Osteocyte (in vitro differentiated cells): ENCODE measurements around the gene INAFM2. TPM values are rescaled to one million over a fixed set of nuclear protein-coding genes. Genes with fewer than 3 reads are reported as not detected.

Experiments used
- DNase-seq: peaks from one replicate; pipeline ENCODE4 v3.0.0; 2021; ENCODE audit warnings: mixed read lengths; ENCODE audit not compliant: unreplicated experiment; ENCODE audit errors: extremely low spot score
- H3K27ac Mint-ChIP-seq: one replicate; pipeline ENCODE4 v1.8.0; 2021; ENCODE audit warnings: mild to moderate bottlenecking, mixed read lengths; ENCODE audit not compliant: unreplicated experiment
- H3K27me3 Mint-ChIP-seq: one replicate; pipeline ENCODE4 v1.8.0; 2021; ENCODE audit warnings: mixed read lengths; ENCODE audit not compliant: unreplicated experiment
- H3K36me3 Mint-ChIP-seq: one replicate; pipeline ENCODE4 v1.8.0; 2021; ENCODE audit warnings: mixed read lengths; ENCODE audit not compliant: unreplicated experiment
- H3K4me1 Mint-ChIP-seq: one replicate; pipeline ENCODE4 v1.8.0; 2021; ENCODE audit warnings: mixed read lengths; ENCODE audit not compliant: unreplicated experiment
- H3K4me3 Mint-ChIP-seq: one replicate; pipeline ENCODE4 v1.8.0; 2021; ENCODE audit warnings: mild to moderate bottlenecking, moderate library complexity, mixed read lengths; ENCODE audit not compliant: unreplicated experiment
- H3K9me3 Mint-ChIP-seq: one replicate; pipeline ENCODE4 v1.8.0; 2021; ENCODE audit warnings: mixed read lengths; ENCODE audit not compliant: unreplicated experiment
- long read RNA-seq: library from polyadenylated mRNA; unstranded; transcript quantifications from one replicate; pipeline ENCODE4 v2.0.0, GENCODE V29; 2021
- total RNA-seq: library from RNA; stranded (reverse); gene quantifications from 2 replicates; pipeline ENCODE4 v1.2.1, GENCODE V29; 2021
- TF ChIP-seq, protein P1 (sequence below): fragments of 200-600 bp; sonication (generic); IDR thresholded peaks from 2 replicates; pipeline ENCODE4 v1.5.0; 2021; ENCODE audit warnings: antibody characterized with exemption, mild to moderate bottlenecking, moderate library complexity

The INAFM2 gene
- 69.0 and 70.3 TPM in 2 replicates for total RNA-seq
- long read RNA-seq, transcript INAFM2-202 (1 exons, 3,052 nt), result major isoform, 11 of 11 reads
- long read RNA-seq, partial matches to known transcripts, result 0 of 11 reads
- long read RNA-seq, other reads (novel, unspliced or antisense), result 0 of 11 reads

- TF ChIP-seq, protein P1, sequence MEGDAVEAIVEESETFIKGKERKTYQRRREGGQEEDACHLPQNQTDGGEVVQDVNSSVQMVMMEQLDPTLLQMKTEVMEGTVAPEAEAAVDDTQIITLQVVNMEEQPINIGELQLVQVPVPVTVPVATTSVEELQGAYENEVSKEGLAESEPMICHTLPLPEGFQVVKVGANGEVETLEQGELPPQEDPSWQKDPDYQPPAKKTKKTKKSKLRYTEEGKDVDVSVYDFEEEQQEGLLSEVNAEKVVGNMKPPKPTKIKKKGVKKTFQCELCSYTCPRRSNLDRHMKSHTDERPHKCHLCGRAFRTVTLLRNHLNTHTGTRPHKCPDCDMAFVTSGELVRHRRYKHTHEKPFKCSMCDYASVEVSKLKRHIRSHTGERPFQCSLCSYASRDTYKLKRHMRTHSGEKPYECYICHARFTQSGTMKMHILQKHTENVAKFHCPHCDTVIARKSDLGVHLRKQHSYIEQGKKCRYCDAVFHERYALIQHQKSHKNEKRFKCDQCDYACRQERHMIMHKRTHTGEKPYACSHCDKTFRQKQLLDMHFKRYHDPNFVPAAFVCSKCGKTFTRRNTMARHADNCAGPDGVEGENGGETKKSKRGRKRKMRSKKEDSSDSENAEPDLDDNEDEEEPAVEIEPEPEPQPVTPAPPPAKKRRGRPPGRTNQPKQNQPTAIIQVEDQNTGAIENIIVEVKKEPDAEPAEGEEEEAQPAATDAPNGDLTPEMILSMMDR, result peak; percentile 66
- peak; percentile 97 for DNase-seq
- Mint-ChIP-seq H3K36me3 (peaks cover 8% of the 10 kb centered on the region), H3K9me3 (no peaks in the 10 kb centered on the region), H3K27ac (peak within 1 kb of the TSS; percentile 91), H3K4me1 (peaks cover 57% of the 10 kb centered on the region), H3K27me3 (no peaks in the 10 kb centered on the region), H3K4me3 (peak within 1 kb of the TSS; percentile 82)
These were observed at the start of gene INAFM2 for GRCh38 chr15:40323239-40323952. Gene INAFM2, plus strand, starts transcription at chr15:40323692. Its CDS starts 364 bp downstream, at chr15:40324056.

GRCh38 chr15:40274350-40275274 is 48.9 kb upstream of the INAFM2 start:
- Mint-ChIP-seq H3K4me3 (no peak overlapping the region), H3K36me3 (no peaks in the 10 kb centered on the region), H3K9me3 (no peaks in the 10 kb centered on the region), H3K27ac (no peak overlapping the region), H3K27me3 (peaks cover 12% of the 10 kb centered on the region), H3K4me1 (peaks cover 9% of the 10 kb centered on the region)
- TF ChIP-seq, protein P1, result peak; percentile 100
- DNase-seq, result peak; percentile 95

GRCh38 chr15:40275523-40275922 is 48.0 kb upstream of the INAFM2 start:
- no peaks in the 10 kb centered on the region for H3K36me3 Mint-ChIP-seq
- no peaks in the 10 kb centered on the region for H3K9me3 Mint-ChIP-seq
- no peak overlapping the region for H3K27ac Mint-ChIP-seq
- H3K4me3 Mint-ChIP-seq, result no peak overlapping the region
- H3K4me1 Mint-ChIP-seq, result peaks cover 9% of the 10 kb centered on the region
- TF ChIP-seq, protein P1, result no peak
- H3K27me3 Mint-ChIP-seq, result peaks cover 16% of the 10 kb centered on the region
- DNase-seq, result no peak

DNA sequence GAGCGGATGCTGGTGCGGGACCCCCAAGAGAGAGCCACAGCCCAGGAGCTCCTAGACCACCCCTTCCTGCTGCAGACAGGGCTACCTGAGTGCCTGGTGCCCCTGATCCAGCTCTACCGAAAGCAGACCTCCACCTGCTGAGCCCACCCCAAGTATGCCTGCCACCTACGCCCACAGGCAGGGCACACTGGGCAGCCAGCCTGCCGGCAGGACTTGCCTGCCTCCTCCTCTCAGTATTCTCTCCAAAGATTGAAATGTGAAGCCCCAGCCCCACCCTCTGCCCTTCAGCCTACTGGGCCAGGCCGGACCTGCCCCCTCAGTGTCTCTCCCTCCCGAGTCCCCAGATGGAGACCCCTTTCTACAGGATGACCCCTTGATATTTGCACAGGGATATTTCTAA is 47.5 kb upstream of the INAFM2 start:
- TF ChIP-seq, protein P1, result no peak
- H3K4me1 Mint-ChIP-seq, result peaks cover 9% of the 10 kb centered on the region
- no peak overlapping the region for H3K4me3 Mint-ChIP-seq
- H3K27ac Mint-ChIP-seq, result no peak overlapping the region
- peaks cover 20% of the 10 kb centered on the region for H3K27me3 Mint-ChIP-seq
- no peak for DNase-seq
- H3K9me3 Mint-ChIP-seq, result no peaks in the 10 kb centered on the region
- H3K36me3 Mint-ChIP-seq, result no peaks in the 10 kb centered on the region
